CD4-positive, alpha-beta T cell (primary cell): ENCODE data around the gene MECP2. TPM values are rescaled to one million over a fixed set of nuclear protein-coding genes. Genes with fewer than 3 reads are reported as not detected.

Experiments
- ATAC-seq: fragments of 200-7000 bp; cut with Tn5 transposase; one replicate; pipeline ENCODE4 v1.10.0; 2022; ENCODE audit warnings: mild to moderate bottlenecking; ENCODE audit not compliant: poor library complexity
- CTCF ChIA-PET: fragments of 350-600 bp; sonication (Branson Sonifier 250); formaldehyde crosslinking; loops from one replicate; lab custom pipeline; 2021; ENCODE audit warnings: antibody characterized with exemption, inconsistent platforms; lab: Charles Lee
- POLR2A ChIA-PET: fragments of 350-600 bp; sonication (Branson Sonifier 250); formaldehyde crosslinking; loops from one replicate; lab custom pipeline; 2021; ENCODE audit warnings: antibody characterized with exemption, inconsistent platforms; lab: Charles Lee
- DNase-seq, 14 experiments: peaks; one replicate each; pipeline ENCODE4 v3.0.0-alpha.2; 2013 to 2020; ENCODE audit warnings: mixed read lengths in 2 of 14
- H3K27ac ChIP-seq, 2 donors: one replicate each; pipeline versions ENCODE4 v1.5.1 to v1.7.0; 2013; ENCODE audit warnings: low read length in 2 of 2, low read depth in 1 of 2, mild to moderate bottlenecking in 1 of 2
- H3K27me3 ChIP-seq, 2 experiments: 1 replicate in 1 of 2; 2 replicates in 1 of 2; pipeline versions ENCODE4 v1.6.1 to v1.7.0; 2013; ENCODE audit warnings: low read length in 2 of 2, control low read depth in 1 of 2, mild to moderate bottlenecking in 1 of 2, moderate library complexity in 1 of 2; ENCODE audit not compliant: insufficient read depth in 2 of 2, control insufficient read depth in 1 of 2
- H3K36me3 ChIP-seq: one replicate; pipeline ENCODE4 v1.6.1; 2013; ENCODE audit warnings: low read length, control low read depth; ENCODE audit not compliant: insufficient read depth
- H3K4me1 ChIP-seq: one replicate; pipeline ENCODE4 v1.6.1; 2013; ENCODE audit warnings: low read length, control low read depth; ENCODE audit not compliant: insufficient read depth
- H3K4me3 ChIP-seq: one replicate; pipeline ENCODE4 v1.5.1; 2013; ENCODE audit warnings: mild to moderate bottlenecking, low read length, moderate library complexity
- H3K9me3 ChIP-seq, 2 experiments: 1 replicate in 1 of 2; 2 replicates in 1 of 2; pipeline versions ENCODE4 v1.6.1 to v1.7.0; 2013; ENCODE audit warnings: low read length in 2 of 2, mild to moderate bottlenecking in 2 of 2, control low read depth in 1 of 2, moderate library complexity in 1 of 2; ENCODE audit not compliant: control insufficient read depth in 1 of 2, insufficient read depth in 1 of 2
- H3K27ac Mint-ChIP-seq: one replicate; pipeline ENCODE4 v1.8.0; 2020; ENCODE audit warnings: mixed read lengths
- H3K27me3 Mint-ChIP-seq: one replicate; pipeline ENCODE4 v1.8.0; 2021; ENCODE audit warnings: mixed read lengths
- H3K36me3 Mint-ChIP-seq: one replicate; pipeline ENCODE4 v1.8.0; 2021; ENCODE audit warnings: low read depth, mixed read lengths
- H3K4me1 Mint-ChIP-seq: one replicate; pipeline ENCODE4 v1.8.0; 2021; ENCODE audit warnings: low read depth, mixed read lengths
- H3K4me3 Mint-ChIP-seq: one replicate; pipeline ENCODE4 v1.8.0; 2020; ENCODE audit warnings: mild to moderate bottlenecking, mixed read lengths
- H3K9me3 Mint-ChIP-seq: one replicate; pipeline ENCODE4 v1.8.0; 2020; ENCODE audit warnings: mixed read lengths
- CTCF ChIP-seq: fragments of 200-600 bp; IDR thresholded peaks from one replicate; pipeline ENCODE4 v1.8.0; 2022; ENCODE audit warnings: antibody characterized with exemption, mild to moderate bottlenecking
- intact Hi-C, 2 experiments: fragments of 100-400 bp; cut with DNase I in 1 of 2; cut with micrococcal nuclease in 1 of 2; formaldehyde crosslinking; loops; one replicate each; pipeline versions ENCODE4 v1.15.1 to v1.9.0; 2023 to 2025; cut with DNase I, micrococcal nuclease
- total RNA-seq, 174 experiments: library from RNA in 2 of 174; stranded (reverse) in 2 of 174; gene quantifications; one replicate each; pipeline ENCODE4 v1.2.3 and lab custom pipeline; 2021 to 2026

Gene MECP2
- total RNA-seq, 2 experiments from 2014 or later: 120 to 133 TPM

GRCh38 chrX:153974726-153975286 is 122.7 kb downstream of the MECP2 start:
- ChIA-PET POLR2A (interaction anchor here (4.2 kb wide), 1 partner anchor 10 kb away, joined by 26 read pairs; no protein-coding TSS in a partner anchor), CTCF (interaction anchor here (0.9 to 1.0 kb wide), 2 partner anchors 28 to 39 kb away, joined by 3 read pairs; no protein-coding TSS in a partner anchor)
- Histone ChIP-seq H3K4me3 (no peak overlapping the region), H3K27me3 (no peaks in the 10 kb centered on the region), H3K36me3 (no peaks in the 10 kb centered on the region), H3K9me3 (no peaks in the 10 kb centered on the region), H3K27ac (peak overlapping the region; percentile 25 to 40), H3K4me1 (peaks cover 25% of the 10 kb centered on the region)
- Mint-ChIP-seq H3K36me3 (peaks cover 19% of the 10 kb centered on the region), H3K4me3 (peak overlapping the region; percentile 38), H3K4me1 (peaks cover 25% of the 10 kb centered on the region), H3K27ac (peak overlapping the region; percentile 98), H3K27me3 (no peaks in the 10 kb centered on the region), H3K9me3 (no peaks in the 10 kb centered on the region)
- no peak for ATAC-seq
- TF ChIP-seq CTCF: no peak
- DNase-seq: peak in 2 of 14 experiments; percentile 17 to 20
- intact Hi-C loops: loop anchor here in 1 of 2 experiments (5.0 kb wide), 1 partner anchor 42 kb away; the partner anchor contains the start of gene IRAK1

DNA sequence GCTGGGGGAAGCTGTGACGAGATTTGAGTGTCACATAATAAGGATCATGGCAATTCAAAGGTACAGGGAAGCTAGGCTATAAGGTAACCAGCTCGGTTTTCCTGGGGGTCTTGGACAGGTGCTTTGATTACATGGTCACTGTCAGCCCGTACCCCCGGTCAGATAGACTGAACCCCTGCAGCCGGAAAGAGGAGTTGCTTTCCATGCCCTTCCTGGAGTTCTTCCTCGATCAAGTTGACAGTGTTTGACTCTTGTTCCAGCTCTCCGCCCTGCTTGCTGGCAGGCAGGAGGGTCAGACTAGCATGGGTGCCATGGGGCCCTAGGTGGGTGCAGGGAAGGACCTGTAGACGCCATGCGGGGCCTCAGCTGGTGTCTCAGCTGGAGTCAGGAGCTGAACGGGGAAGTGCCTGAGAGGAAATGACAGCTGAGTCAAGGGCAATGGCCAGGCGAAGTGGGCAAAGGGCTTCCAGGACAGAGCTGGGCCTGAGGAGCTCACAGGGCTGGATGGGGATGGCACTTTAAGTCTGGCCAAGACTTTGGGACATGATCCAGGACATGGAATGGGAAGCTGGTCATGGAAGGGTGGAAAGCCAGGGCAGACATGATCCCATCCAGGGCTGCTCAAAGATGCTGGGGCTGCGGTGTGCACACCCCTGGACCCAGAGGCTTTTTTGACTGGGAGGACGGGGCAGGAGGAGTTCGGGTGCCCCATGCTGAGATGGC is 123.4 kb downstream of the MECP2 start:
- no peak for TF ChIP-seq CTCF

DNA sequence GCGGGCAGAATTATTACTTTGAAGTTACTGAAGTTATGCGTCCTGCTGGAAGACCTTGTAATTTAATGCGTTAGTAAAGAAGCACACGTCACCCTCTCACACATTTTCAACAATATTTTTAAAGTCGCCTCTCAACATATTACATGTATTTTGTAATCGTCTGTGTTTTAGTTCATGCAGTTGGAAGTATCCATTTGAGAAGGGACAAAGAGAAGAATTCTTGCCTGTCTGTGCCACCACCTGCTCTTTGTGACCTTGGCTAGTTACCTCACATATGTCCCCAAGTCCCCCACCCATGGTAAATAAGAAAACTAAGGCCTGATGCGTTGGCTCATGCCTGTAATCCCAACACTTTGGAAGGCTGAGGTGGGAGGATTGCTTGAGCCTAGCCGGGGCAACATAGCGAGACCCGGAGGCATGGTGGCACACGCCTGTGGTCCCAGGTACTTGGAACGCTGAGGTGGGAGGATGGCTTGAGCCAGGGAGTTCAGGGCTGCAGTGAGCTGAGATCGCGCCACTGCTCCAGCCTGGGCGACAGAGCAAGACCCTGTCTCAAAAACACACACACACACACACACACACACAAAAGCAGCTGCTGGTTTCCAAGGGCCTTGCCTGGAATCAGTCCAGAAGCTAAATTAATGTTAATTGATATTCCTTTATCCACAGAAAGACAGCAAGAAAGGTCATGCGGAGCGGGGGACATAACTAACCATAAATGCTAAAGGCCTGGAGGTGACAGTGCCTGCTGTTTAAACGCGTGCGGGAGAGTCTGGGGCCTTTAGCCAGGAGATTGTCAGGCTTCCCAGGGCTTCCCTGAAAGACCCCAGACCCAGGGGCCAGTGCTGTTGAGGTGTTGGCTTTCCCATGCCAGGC is 124.2 kb downstream of the MECP2 start:
- peak overlapping the region; percentile 64 to 70 for H3K27ac ChIP-seq
- peak overlapping the region; percentile 68 for H3K4me3 ChIP-seq
- TF ChIP-seq CTCF: no peak
- Mint-ChIP-seq H3K4me3 (peak overlapping the region; percentile 86), H3K27me3 (no peaks in the 10 kb centered on the region), H3K4me1 (peaks cover 32% of the 10 kb centered on the region), H3K27ac (peak overlapping the region; percentile 98), H3K36me3 (peaks cover 19% of the 10 kb centered on the region), H3K9me3 (no peaks in the 10 kb centered on the region)
- peaks cover 40% of the 10 kb centered on the region for H3K4me1 ChIP-seq
- intact Hi-C loops: loop anchor here in 1 of 2 experiments (1.0 kb wide), 1 partner anchor 8 kb away; no protein-coding TSS in a partner anchor
- peak; percentile 1 for ATAC-seq
- no peaks in the 10 kb centered on the region for H3K9me3 ChIP-seq
- CTCF ChIA-PET: interaction anchor here (0.6 to 1.0 kb wide), 3 partner anchors 9 to 40 kb away, joined by 3 read pairs; no protein-coding TSS in a partner anchor
- H3K27me3 ChIP-seq: no peaks in the 10 kb centered on the region
- H3K36me3 ChIP-seq: no peaks in the 10 kb centered on the region
- peak in 2 of 14 experiments; percentile 19 to 27 for DNase-seq
- POLR2A ChIA-PET: interaction anchor here (1.1 to 4.2 kb wide), 3 partner anchors 8 to 398 kb away, joined by 3 to 54 read pairs (median 26); no protein-coding TSS in a partner anchor

More for the DNA sequence above, 123.4 kb downstream of the MECP2 start:
- Histone ChIP-seq H3K4me3 (peak overlapping the region; percentile 68), H3K4me1 (peaks cover 32% of the 10 kb centered on the region), H3K9me3 (no peaks in the 10 kb centered on the region), H3K27me3 (no peaks in the 10 kb centered on the region), H3K27ac (peak overlapping the region; percentile 64 to 70), H3K36me3 (no peaks in the 10 kb centered on the region)
- Mint-ChIP-seq H3K4me1 (peaks cover 25% of the 10 kb centered on the region), H3K4me3 (peak overlapping the region; percentile 38), H3K27me3 (no peaks in the 10 kb centered on the region), H3K9me3 (no peaks in the 10 kb centered on the region), H3K27ac (peak overlapping the region; percentile 98), H3K36me3 (peaks cover 19% of the 10 kb centered on the region)
- peak in 3 of 14 experiments; percentile 31 to 45 (median 39) for DNase-seq
- POLR2A ChIA-PET: interaction anchor here (1.1 to 4.2 kb wide), 2 partner anchors 11 to 397 kb away, joined by 3 to 26 read pairs; no protein-coding TSS in a partner anchor
- intact Hi-C loops: no loop called here
- CTCF ChIA-PET: interaction anchor here (0.6 to 1.0 kb wide), 3 partner anchors 9 to 40 kb away, joined by 3 read pairs; no protein-coding TSS in a partner anchor
- no peak for ATAC-seq
